ENCODE measurements around the gene ZNF674.

GRCh38 chrX:46545111-46546005 is at the start of gene ZNF674:
- TF ChIP-seq, protein P1, sequence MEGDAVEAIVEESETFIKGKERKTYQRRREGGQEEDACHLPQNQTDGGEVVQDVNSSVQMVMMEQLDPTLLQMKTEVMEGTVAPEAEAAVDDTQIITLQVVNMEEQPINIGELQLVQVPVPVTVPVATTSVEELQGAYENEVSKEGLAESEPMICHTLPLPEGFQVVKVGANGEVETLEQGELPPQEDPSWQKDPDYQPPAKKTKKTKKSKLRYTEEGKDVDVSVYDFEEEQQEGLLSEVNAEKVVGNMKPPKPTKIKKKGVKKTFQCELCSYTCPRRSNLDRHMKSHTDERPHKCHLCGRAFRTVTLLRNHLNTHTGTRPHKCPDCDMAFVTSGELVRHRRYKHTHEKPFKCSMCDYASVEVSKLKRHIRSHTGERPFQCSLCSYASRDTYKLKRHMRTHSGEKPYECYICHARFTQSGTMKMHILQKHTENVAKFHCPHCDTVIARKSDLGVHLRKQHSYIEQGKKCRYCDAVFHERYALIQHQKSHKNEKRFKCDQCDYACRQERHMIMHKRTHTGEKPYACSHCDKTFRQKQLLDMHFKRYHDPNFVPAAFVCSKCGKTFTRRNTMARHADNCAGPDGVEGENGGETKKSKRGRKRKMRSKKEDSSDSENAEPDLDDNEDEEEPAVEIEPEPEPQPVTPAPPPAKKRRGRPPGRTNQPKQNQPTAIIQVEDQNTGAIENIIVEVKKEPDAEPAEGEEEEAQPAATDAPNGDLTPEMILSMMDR (IDR thresholded peaks at IDR 0.05; ENCODE audit: low read depth, low read length) = peak; percentile 22
- TF ChIP-seq POLR2A (IDR thresholded peaks at IDR 0.05; ENCODE audit: extremely low read depth, insufficient read length) = peak; percentile 83
- TF ChIP-seq MAX (IDR thresholded peaks at IDR 0.05; ENCODE audit: low read depth, low read length) = no peak; the same call in 1 of the 2 replicates
